Gastroesophageal sphincter (tissue), 4 donors: Measurements from ENCODE around the gene KRTCAP3. TPM values are rescaled to one million over a fixed set of nuclear protein-coding genes. Genes with fewer than 3 reads are reported as not detected.
"Not testable (repeated sequence)": the region's sequence is repeated elsewhere in the genome, so short reads cannot be mapped to it uniquely, and the experiment has no call there.

Experiments
- ATAC-seq: fragments of 150-250 bp; one replicate; pipeline ENCODE4 v1.9.1; 2016; ENCODE audit warnings: mild to moderate bottlenecking, moderate library complexity
- H3K27ac ChIP-seq, 4 donors: fragments of 200-600 bp; sonication (generic) in 3 of 4; 1 replicate in 3 of 4; 2 replicates in 1 of 4; pipeline ENCODE4 v1.5.1; 2016 to 2019
- H3K27me3 ChIP-seq: fragments of 200-600 bp; sonication (generic); one replicate; pipeline ENCODE4 v1.5.1; 2019
- H3K36me3 ChIP-seq, 2 donors: fragments of 200-600 bp; sonication (generic); one replicate each; pipeline ENCODE4 v1.5.1; 2019; ENCODE audit warnings: control low read depth in 1 of 2
- H3K4me1 ChIP-seq, 3 donors: fragments of 200-600 bp; sonication (generic); 1 replicate in 2 of 3; 2 replicates in 1 of 3; pipeline ENCODE4 v1.5.1; 2016 to 2019; ENCODE audit warnings: control low read depth in 2 of 3
- H3K4me3 ChIP-seq, 2 donors: fragments of 200-600 bp; sonication (generic); one replicate each; pipeline ENCODE4 v1.5.1; 2019; ENCODE audit warnings: mild to moderate bottlenecking in 1 of 2, moderate library complexity in 1 of 2
- H3K9me3 ChIP-seq, 3 donors: fragments of 200-600 bp; sonication (generic); one replicate each; pipeline ENCODE4 v1.5.1; 2017 to 2019; ENCODE audit warnings: control low read depth in 2 of 3
- CTCF ChIP-seq, 4 experiments: fragments of 200-600 bp in 2 of 4; fragments of 450-650 bp in 2 of 4; sonication (generic) in 1 of 4; IDR thresholded peaks; one replicate each; pipeline ENCODE4 v1.5.1; 2017 to 2019; ENCODE audit warnings: antibody characterized with exemption in 4 of 4, mild to moderate bottlenecking in 2 of 4, moderate library complexity in 2 of 4
- EP300 ChIP-seq: sonication (generic); formaldehyde crosslinking; IDR thresholded peaks from one replicate; pipeline ENCODE4 v1.6.1; 2017; ENCODE audit warnings: antibody characterized with exemption, mild to moderate bottlenecking
- POLR2A ChIP-seq, 2 donors: fragments of 450-650 bp; IDR thresholded peaks; one replicate each; pipeline ENCODE4 v1.6.1; 2017; ENCODE audit warnings: antibody characterized with exemption in 2 of 2, mild to moderate bottlenecking in 2 of 2, moderate library complexity in 1 of 2
- POLR2AphosphoS5 ChIP-seq: sonication (generic); formaldehyde crosslinking; IDR thresholded peaks from one replicate; pipeline ENCODE4 v1.6.1; 2017; ENCODE audit warnings: antibody characterized with exemption
- WGBS, 2 donors: methylation state at CpG; one replicate each; pipeline ENCODE4 v1.1.5; 2018; ENCODE audit warnings: low coverage in 1 of 2; 5-methylcytosine and 5-hydroxymethylcytosine counted together
- total RNA-seq, 4 donors: library from RNA; depleted of rRNA; stranded (reverse); fragments of >200 nt; gene quantifications; one replicate each; pipeline ENCODE4 v1.1.0, GENCODE V29; 2016

The KRTCAP3 gene
- total RNA-seq, 4 donors from 2014 or later, result 0.94 to 1.1 TPM; not detected in 2

GRCh38 chr2:27416151-27416550 is 26.0 kb upstream of the KRTCAP3 start:
- ATAC-seq, result no peak
- no peak for TF ChIP-seq EP300
- TF ChIP-seq POLR2AphosphoS5, result no peak
- TF ChIP-seq POLR2A (IDR thresholded peaks at IDR 0.05), result no peak
- TF ChIP-seq CTCF (IDR thresholded peaks at IDR 0.05), result no peak
- Histone ChIP-seq H3K4me3 (no peak overlapping the region), H3K27ac (no peak overlapping the region), H3K36me3 (no peaks in the 10 kb centered on the region), H3K4me1 (no peaks in the 10 kb centered on the region), H3K27me3 (peaks cover 4% of the 10 kb centered on the region), H3K9me3 (no peaks in the 10 kb centered on the region)
- no CpG with 5 or more reads among the region's 6 CpGs for WGBS, 2 donors

DNA sequence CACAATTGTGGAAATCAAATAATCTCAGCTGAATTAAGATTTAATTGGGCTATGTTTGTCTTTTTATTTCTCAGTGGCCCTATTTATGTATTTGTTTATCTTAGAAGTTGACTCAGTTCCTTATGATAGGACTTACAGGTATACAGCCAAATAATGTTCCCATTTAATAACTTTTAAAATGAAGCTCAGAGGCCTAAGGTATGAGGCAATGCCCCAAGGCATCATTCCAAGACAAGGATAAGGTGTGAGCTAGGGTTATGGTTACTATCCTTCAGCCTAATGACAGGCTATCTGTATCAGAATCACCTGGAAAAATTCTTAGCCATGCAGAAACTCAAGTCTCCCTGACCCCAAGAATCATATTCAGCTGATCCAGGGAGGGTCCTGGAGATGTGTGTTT is 21.2 kb upstream of the KRTCAP3 start:
- Histone ChIP-seq H3K9me3 (no peaks in the 10 kb centered on the region), H3K27me3 (peaks cover 4% of the 10 kb centered on the region), H3K4me1 (no peaks in the 10 kb centered on the region), H3K36me3 (no peaks in the 10 kb centered on the region), H3K27ac (no peak overlapping the region), H3K4me3 (no peak overlapping the region)
- no peak for ATAC-seq
- TF ChIP-seq POLR2A (IDR thresholded peaks at IDR 0.05), result no peak
- TF ChIP-seq CTCF (IDR thresholded peaks at IDR 0.05), result no peak
- no peak for TF ChIP-seq EP300
- no peak for TF ChIP-seq POLR2AphosphoS5

- H3K27ac ChIP-seq, result no peak overlapping the region
- WGBS, 2 donors, result 79 to 85% methylated on average over 4 of the region's 4 CpGs
- no peak overlapping the region for H3K4me3 ChIP-seq
- H3K27me3 ChIP-seq, result peaks cover 4% of the 10 kb centered on the region
- no peak for ATAC-seq
- H3K9me3 ChIP-seq, result no peaks in the 10 kb centered on the region
- no peaks in the 10 kb centered on the region for H3K4me1 ChIP-seq
- no peak for TF ChIP-seq POLR2A (IDR thresholded peaks at IDR 0.05)
- no peak for TF ChIP-seq CTCF (IDR thresholded peaks at IDR 0.05)
- no peak for TF ChIP-seq EP300
- TF ChIP-seq POLR2AphosphoS5, result no peak
- no peaks in the 10 kb centered on the region for H3K36me3 ChIP-seq
These were observed 20.4 kb upstream of the KRTCAP3 start for GRCh38 chr2:27421660-27422250.

DNA sequence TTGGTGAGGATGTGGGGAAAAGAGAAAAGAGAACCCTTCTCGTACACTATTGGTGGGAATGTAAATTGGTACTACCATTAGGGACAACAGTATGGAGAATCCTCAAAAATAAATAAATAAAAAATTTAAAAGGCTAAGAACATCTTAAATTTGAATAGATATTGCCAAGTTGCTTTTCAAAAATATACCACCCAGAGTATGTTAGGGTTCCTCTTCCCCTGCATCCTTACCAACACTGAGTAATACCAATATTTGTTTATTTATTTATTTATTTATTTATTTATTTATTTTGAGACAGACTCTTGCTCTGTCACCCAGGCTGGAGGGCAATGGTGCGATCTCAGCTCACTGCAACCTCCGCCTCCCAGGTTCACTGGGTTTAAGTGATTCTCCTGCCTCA is 19.2 kb upstream of the KRTCAP3 start:
- no peaks in the 10 kb centered on the region for H3K9me3 ChIP-seq
- no peak overlapping the region for H3K4me3 ChIP-seq
- TF ChIP-seq CTCF (IDR thresholded peaks at IDR 0.05), result no peak
- TF ChIP-seq EP300, result no peak
- TF ChIP-seq POLR2A (IDR thresholded peaks at IDR 0.05), result no peak
- no peaks in the 10 kb centered on the region for H3K27me3 ChIP-seq
- H3K27ac ChIP-seq, result no peak overlapping the region
- no peaks in the 10 kb centered on the region for H3K36me3 ChIP-seq
- WGBS, 2 donors, result 95 to 100% methylated on average over 3 of the region's 3 CpGs
- no peak for ATAC-seq
- peaks cover 0 to 6% (median 0%) of the 10 kb centered on the region in 3 donors for H3K4me1 ChIP-seq

GRCh38 chr2:27425039-27425438 is 17.1 kb upstream of the KRTCAP3 start:
- not testable (repeated sequence) for H3K27me3 ChIP-seq, H3K27ac ChIP-seq, H3K9me3 ChIP-seq, H3K36me3 ChIP-seq, ATAC-seq, H3K4me3 ChIP-seq
- H3K4me1 ChIP-seq, result peaks cover 4 to 15% (median 5%) of the 10 kb centered on the region in 3 donors
- WGBS, 2 donors, result 91 to 95% methylated on average over 6 to 7 of the region's 10 CpGs
